GM23338 (cell line): ENCODE data around the gene PIN1.

Experiments
- CREB1 ChIP-seq: fragments of 250-450 bp; sonication (Bioruptor Pico); IDR thresholded peaks from 2 replicates; pipeline ENCODE4 v1.5.0; 2020; ENCODE audit warnings: low read depth, mild to moderate bottlenecking, moderate library complexity
- CTCF ChIP-seq, 2 experiments: fragments of 200-600 bp in 1 of 2; sonication (generic) in 1 of 2; conservative IDR thresholded peaks; 2 replicates each; pipeline versions ENCODE4 v1.5.1 to v1.6.1; 2016 to 2017; ENCODE audit warnings: antibody characterized with exemption in 2 of 2, low read depth in 2 of 2, mild to moderate bottlenecking in 2 of 2, moderate library complexity in 1 of 2
- EZH2 ChIP-seq: fragments of 200-600 bp; sonication (generic); IDR thresholded peaks from one replicate; pipeline ENCODE4 v1.8.0; 2017; ENCODE audit warnings: antibody characterized with exemption, mild to moderate bottlenecking, low read depth; ENCODE audit not compliant: unreplicated experiment
- POLR2AphosphoS5 ChIP-seq: IDR thresholded peaks from 2 replicates; pipeline ENCODE4 v1.6.1; 2016; ENCODE audit warnings: antibody characterized with exemption, low read depth
- STAT1 ChIP-seq: IDR thresholded peaks from one replicate; pipeline ENCODE4 v1.6.1; 2016; ENCODE audit warnings: antibody characterized with exemption; ENCODE audit not compliant: unreplicated experiment

GRCh38 chr19:9865732-9866501 lies 30.8 kb downstream of the PIN1 start:
- TF ChIP-seq CTCF (conservative IDR thresholded peaks at IDR 0.05; ENCODE audit: low read depth in 2 of 2) (no peak), POLR2AphosphoS5 (no peak), EZH2 (no peak), STAT1 (no peak), CREB1 (CRISPR knock-in tag) (no peak)
